ENCODE measurements around the gene RGS2.

Gene RGS2

DNA sequence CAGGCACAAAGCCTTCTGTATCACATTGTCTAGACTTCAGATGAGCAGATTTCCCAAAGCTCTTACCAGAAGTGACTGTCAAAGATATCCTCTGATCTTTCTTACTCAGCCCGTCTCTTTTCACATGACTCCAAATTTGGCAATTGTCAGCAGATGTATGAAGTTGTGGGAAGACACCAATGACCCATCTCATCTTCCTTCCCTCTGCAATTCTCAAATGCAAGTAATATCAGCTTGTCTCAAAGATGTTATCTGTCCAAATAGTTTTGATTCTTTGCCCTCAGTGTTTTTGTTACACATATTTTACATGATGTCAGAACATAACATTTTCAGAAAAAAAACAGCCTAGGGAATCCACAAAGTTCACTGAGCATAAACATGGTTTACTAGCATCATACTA is 45.1 kb upstream of the RGS2 start:
- Histone ChIP-seq H2BK12ac (ENCODE audit: low read length) (no peak overlapping the region), H3K9ac (ENCODE audit: low read depth, low read length, poor library complexity) (no peak overlapping the region), H3K4ac (ENCODE audit: low read length) (no peak overlapping the region), H3K36me3 (replicated peaks in 1 of 2; ENCODE audit: control insufficient read depth in 2 of 2, insufficient read depth in 2 of 2, low read length in 2 of 2) (no peaks in the 10 kb centered on the region), H3K18ac (ENCODE audit: low read length) (no peak overlapping the region), H2AK5ac (ENCODE audit: low read depth, low read length) (no peak overlapping the region), H2BK120ac (ENCODE audit: low read depth, low read length) (no peak overlapping the region), H3K4me2 (ENCODE audit: insufficient read depth, low read length, poor library complexity, severe bottlenecking) (no peak overlapping the region), H3K9me3 (replicated peaks in 1 of 2; ENCODE audit: control insufficient read depth in 2 of 2, insufficient read depth in 1 of 2, low read depth in 1 of 2, low read length in 2 of 2) (no peaks in the 10 kb centered on the region), H3K79me1 (ENCODE audit: low read depth, low read length) (no peaks in the 10 kb centered on the region), H3K4me3 (ENCODE audit: low read length in 2 of 2) (no peak overlapping the region), H3K27me3 (ENCODE audit: control insufficient read depth in 3 of 3, insufficient read depth in 3 of 3, low read depth in 1 of 3, low read length in 3 of 3) (no peaks in the 10 kb centered on the region), H2BK5ac (ENCODE audit: low read length) (no peak overlapping the region), H4K91ac (ENCODE audit: low read depth, low read length, poor library complexity) (no peak overlapping the region), H3K4me1 (ENCODE audit: control insufficient read depth in 2 of 2, insufficient read depth in 1 of 2, low read depth in 1 of 2, low read length in 2 of 2) (peaks cover 0 to 4% of the 10 kb centered on the region in 2 donors), H2AFZ (ENCODE audit: low read length) (no peak overlapping the region), H2BK15ac (ENCODE audit: low read length) (no peak overlapping the region), H4K8ac (ENCODE audit: low read depth, low read length) (no peak overlapping the region), H3K27ac (replicated peaks; ENCODE audit: low read length) (no peak overlapping the region), H3K23ac (ENCODE audit: low read depth, low read length, poor library complexity) (no peak overlapping the region), H3K14ac (ENCODE audit: low read length) (no peak overlapping the region)
- no peak for DNase-seq (ENCODE audit: low spot score)
- WGBS, 2 donors (ENCODE audit: extremely low coverage in 2 of 2, insufficient read length in 2 of 2, insufficient replicate concordance in 1 of 2): no CpG with 5 or more reads among the region's 1 CpG

DNA sequence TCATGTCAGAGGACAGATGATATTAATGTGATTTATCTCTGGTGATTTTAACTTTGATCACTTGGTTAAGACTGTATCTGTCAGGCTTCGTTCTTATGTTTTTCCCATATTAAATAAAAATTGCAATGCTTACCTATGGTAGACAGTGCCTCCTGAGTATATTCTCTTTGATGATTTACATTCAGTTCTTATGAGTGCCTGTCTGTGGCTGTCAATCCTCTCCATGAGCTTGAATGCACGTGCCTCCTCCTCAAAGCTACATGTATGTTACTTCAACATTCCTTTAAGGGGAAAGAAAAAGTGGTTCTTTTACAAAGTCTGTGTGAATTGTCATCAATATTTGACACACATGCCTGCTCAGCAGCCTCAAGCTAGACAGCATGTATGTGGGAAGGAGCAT is 44.2 kb upstream of the RGS2 start:
- no peak overlapping the region for H3K4ac ChIP-seq (ENCODE audit: low read length)
- no peak overlapping the region for H2AK5ac ChIP-seq (ENCODE audit: low read depth, low read length)
- no peak overlapping the region for H3K14ac ChIP-seq (ENCODE audit: low read length)
- no peak overlapping the region for H3K18ac ChIP-seq (ENCODE audit: low read length)
- no peak overlapping the region for H3K4me2 ChIP-seq (ENCODE audit: insufficient read depth, low read length, poor library complexity, severe bottlenecking)
- H3K27ac ChIP-seq (replicated peaks; ENCODE audit: low read length): no peak overlapping the region
- H4K8ac ChIP-seq (ENCODE audit: low read depth, low read length): no peak overlapping the region
- H3K4me3 ChIP-seq (ENCODE audit: low read length in 2 of 2): no peak overlapping the region
- no peak overlapping the region for H4K91ac ChIP-seq (ENCODE audit: low read depth, low read length, poor library complexity)
- no peak overlapping the region for H3K9ac ChIP-seq (ENCODE audit: low read depth, low read length, poor library complexity)
- H2BK5ac ChIP-seq (ENCODE audit: low read length): no peak overlapping the region
- peaks cover 0 to 4% of the 10 kb centered on the region in 2 donors for H3K4me1 ChIP-seq (ENCODE audit: control insufficient read depth in 2 of 2, insufficient read depth in 1 of 2, low read depth in 1 of 2, low read length in 2 of 2)
- no peaks in the 10 kb centered on the region for H3K79me1 ChIP-seq (ENCODE audit: low read depth, low read length)
- no peak for DNase-seq (ENCODE audit: low spot score)
- no peak overlapping the region for H3K23ac ChIP-seq (ENCODE audit: low read depth, low read length, poor library complexity)
- H2BK120ac ChIP-seq (ENCODE audit: low read depth, low read length): no peak overlapping the region
- no peak overlapping the region for H2AFZ ChIP-seq (ENCODE audit: low read length)
- no peaks in the 10 kb centered on the region for H3K27me3 ChIP-seq (ENCODE audit: control insufficient read depth in 3 of 3, insufficient read depth in 3 of 3, low read depth in 1 of 3, low read length in 3 of 3)
- H3K36me3 ChIP-seq (replicated peaks in 1 of 2; ENCODE audit: control insufficient read depth in 2 of 2, insufficient read depth in 2 of 2, low read length in 2 of 2): no peaks in the 10 kb centered on the region
- no CpG with 5 or more reads among the region's 2 CpGs for WGBS, 2 donors (ENCODE audit: extremely low coverage in 2 of 2, insufficient read length in 2 of 2, insufficient replicate concordance in 1 of 2)
- H2BK15ac ChIP-seq (ENCODE audit: low read length): no peak overlapping the region
- H3K9me3 ChIP-seq (replicated peaks in 1 of 2; ENCODE audit: control insufficient read depth in 2 of 2, insufficient read depth in 1 of 2, low read depth in 1 of 2, low read length in 2 of 2): no peaks in the 10 kb centered on the region
- H2BK12ac ChIP-seq (ENCODE audit: low read length): no peak overlapping the region

DNA sequence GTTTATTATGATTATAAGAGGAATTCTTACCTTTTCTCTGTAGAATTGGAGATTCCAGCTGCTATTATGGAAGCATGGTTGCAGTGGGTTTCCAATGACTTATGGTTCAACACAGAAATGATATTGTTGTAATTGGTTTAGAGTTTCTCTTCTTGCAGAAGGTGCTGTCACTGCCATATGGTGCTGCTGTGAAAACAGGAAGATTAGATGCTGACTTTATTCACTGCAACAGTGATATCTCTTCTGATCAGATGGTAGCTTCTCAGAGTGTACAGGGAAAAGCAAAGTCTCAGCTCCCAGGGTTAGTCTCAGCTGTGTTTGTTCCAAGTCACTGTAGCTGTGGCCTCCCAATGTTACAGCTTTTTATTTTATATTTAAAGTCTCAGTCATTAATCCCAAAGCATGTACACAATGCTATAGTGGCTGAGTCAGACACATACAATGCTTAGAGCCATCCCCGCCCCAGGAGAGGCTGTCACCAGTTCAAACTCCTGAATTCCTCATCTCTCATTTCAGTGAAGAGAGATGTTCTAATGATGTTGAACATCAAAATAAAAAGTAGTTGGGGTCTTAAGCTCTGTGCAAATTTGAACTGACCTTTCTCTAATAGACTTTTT is 42.7 kb upstream of the RGS2 start:
- Histone ChIP-seq H3K27me3 (ENCODE audit: control insufficient read depth in 3 of 3, insufficient read depth in 3 of 3, low read depth in 1 of 3, low read length in 3 of 3) (no peaks in the 10 kb centered on the region), H3K36me3 (replicated peaks in 1 of 2; ENCODE audit: control insufficient read depth in 2 of 2, insufficient read depth in 2 of 2, low read length in 2 of 2) (no peaks in the 10 kb centered on the region), H3K4ac (ENCODE audit: low read length) (no peak overlapping the region), H2AFZ (ENCODE audit: low read length) (no peak overlapping the region), H3K27ac (replicated peaks; ENCODE audit: low read length) (no peak overlapping the region), H2AK5ac (ENCODE audit: low read depth, low read length) (no peak overlapping the region), H3K79me1 (ENCODE audit: low read depth, low read length) (no peaks in the 10 kb centered on the region), H3K4me3 (ENCODE audit: low read length in 2 of 2) (no peak overlapping the region), H2BK5ac (ENCODE audit: low read length) (no peak overlapping the region), H3K14ac (ENCODE audit: low read length) (no peak overlapping the region), H4K91ac (ENCODE audit: low read depth, low read length, poor library complexity) (no peak overlapping the region), H3K18ac (ENCODE audit: low read length) (no peak overlapping the region), H2BK120ac (ENCODE audit: low read depth, low read length) (no peak overlapping the region), H3K9ac (ENCODE audit: low read depth, low read length, poor library complexity) (no peak overlapping the region), H2BK15ac (ENCODE audit: low read length) (no peak overlapping the region), H2BK12ac (ENCODE audit: low read length) (no peak overlapping the region), H3K4me1 (ENCODE audit: control insufficient read depth in 2 of 2, insufficient read depth in 1 of 2, low read depth in 1 of 2, low read length in 2 of 2) (peaks cover 0 to 4% of the 10 kb centered on the region in 2 donors), H3K4me2 (ENCODE audit: insufficient read depth, low read length, poor library complexity, severe bottlenecking) (no peak overlapping the region), H4K8ac (ENCODE audit: low read depth, low read length) (no peak overlapping the region), H3K9me3 (replicated peaks in 1 of 2; ENCODE audit: control insufficient read depth in 2 of 2, insufficient read depth in 1 of 2, low read depth in 1 of 2, low read length in 2 of 2) (no peaks in the 10 kb centered on the region), H3K23ac (ENCODE audit: low read depth, low read length, poor library complexity) (no peak overlapping the region)
- WGBS, 2 donors (ENCODE audit: extremely low coverage in 2 of 2, insufficient read length in 2 of 2, insufficient replicate concordance in 1 of 2): no CpG with 5 or more reads among the region's 1 CpG
- no peak for DNase-seq (ENCODE audit: low spot score)

DNA sequence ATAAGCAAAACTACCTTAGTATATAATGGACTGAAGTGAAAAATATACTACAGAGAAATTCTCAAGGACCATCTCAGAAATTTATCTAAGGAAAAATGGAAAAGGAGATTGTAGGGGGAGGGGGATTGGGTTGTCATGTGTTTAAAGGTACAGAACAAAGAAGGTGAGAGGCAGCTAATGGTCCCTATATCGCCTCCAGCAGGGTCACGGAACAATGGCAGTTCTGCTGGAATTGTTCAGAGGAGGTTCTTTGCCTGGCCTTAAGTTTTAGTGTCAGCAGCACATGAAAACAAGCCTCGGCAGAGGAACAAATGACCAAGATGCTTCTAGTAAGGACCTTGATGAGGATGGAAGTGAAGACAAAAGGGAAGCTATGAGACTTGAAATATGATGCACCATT is 42.0 kb upstream of the RGS2 start:
- Histone ChIP-seq H3K4me3 (ENCODE audit: low read length in 2 of 2) (no peak overlapping the region), H3K36me3 (replicated peaks in 1 of 2; ENCODE audit: control insufficient read depth in 2 of 2, insufficient read depth in 2 of 2, low read length in 2 of 2) (no peaks in the 10 kb centered on the region), H2BK120ac (ENCODE audit: low read depth, low read length) (no peak overlapping the region), H4K8ac (ENCODE audit: low read depth, low read length) (no peak overlapping the region), H3K27me3 (ENCODE audit: control insufficient read depth in 3 of 3, insufficient read depth in 3 of 3, low read depth in 1 of 3, low read length in 3 of 3) (no peaks in the 10 kb centered on the region), H3K18ac (ENCODE audit: low read length) (no peak overlapping the region), H2AK5ac (ENCODE audit: low read depth, low read length) (no peak overlapping the region), H3K27ac (replicated peaks; ENCODE audit: low read length) (no peak overlapping the region), H3K4me1 (ENCODE audit: control insufficient read depth in 2 of 2, insufficient read depth in 1 of 2, low read depth in 1 of 2, low read length in 2 of 2) (peaks cover 0 to 4% of the 10 kb centered on the region in 2 donors), H2BK5ac (ENCODE audit: low read length) (no peak overlapping the region), H2AFZ (ENCODE audit: low read length) (no peak overlapping the region), H3K23ac (ENCODE audit: low read depth, low read length, poor library complexity) (no peak overlapping the region), H3K14ac (ENCODE audit: low read length) (no peak overlapping the region), H3K4ac (ENCODE audit: low read length) (no peak overlapping the region), H3K4me2 (ENCODE audit: insufficient read depth, low read length, poor library complexity, severe bottlenecking) (no peak overlapping the region), H2BK15ac (ENCODE audit: low read length) (no peak overlapping the region), H3K9me3 (replicated peaks in 1 of 2; ENCODE audit: control insufficient read depth in 2 of 2, insufficient read depth in 1 of 2, low read depth in 1 of 2, low read length in 2 of 2) (no peaks in the 10 kb centered on the region), H2BK12ac (ENCODE audit: low read length) (no peak overlapping the region), H3K9ac (ENCODE audit: low read depth, low read length, poor library complexity) (no peak overlapping the region), H4K91ac (ENCODE audit: low read depth, low read length, poor library complexity) (no peak overlapping the region), H3K79me1 (ENCODE audit: low read depth, low read length) (no peaks in the 10 kb centered on the region)
- WGBS, 2 donors (ENCODE audit: extremely low coverage in 2 of 2, insufficient read length in 2 of 2, insufficient replicate concordance in 1 of 2): no CpG with 5 or more reads among the region's 3 CpGs
- no peak for DNase-seq (ENCODE audit: low spot score)

Data from neuronal stem cell (in vitro differentiated cells).